Suppressor macrophage (primary cell): ENCODE data around the gene BAIAP3.

Experiments used
- DNase-seq, 4 experiments: peaks; one replicate each; pipeline ENCODE4 v3.0.0-alpha.2; 2020 to 2022

Gene BAIAP3

GRCh38 chr16:1346422-1347285 is 13.2 kb downstream of the BAIAP3 start:
- no peak for DNase-seq

GRCh38 chr16:1347286-1347855 is 13.9 kb downstream of the BAIAP3 start:
- no peak for DNase-seq

GRCh38 chr16:1347962-1348361 is 14.5 kb downstream of the BAIAP3 start:
- no peak for DNase-seq

- DNase-seq, result no peak
These were observed 15.0 kb downstream of the BAIAP3 start for GRCh38 chr16:1348441-1348840.

GRCh38 chr16:1348926-1349325 is 15.5 kb downstream of the BAIAP3 start:
- no peak for DNase-seq

- no peak for DNase-seq
These were observed 15.9 kb downstream of the BAIAP3 start for GRCh38 chr16:1349351-1349750.

GRCh38 chr16:1349951-1350350 is 16.5 kb downstream of the BAIAP3 start:
- no peak for DNase-seq

GRCh38 chr16:1350691-1351090 is 17.2 kb downstream of the BAIAP3 start:
- no peak for DNase-seq

GRCh38 chr16:1351215-1351581 is 17.8 kb downstream of the BAIAP3 start:
- DNase-seq, result peak in 2 of 4 experiments; percentile 37 to 49

- DNase-seq, result peak; percentile 94 to 98 (median 96)
These were observed 18.3 kb downstream of the BAIAP3 start, which contains the start of the genes GNPTG and TSR3 for GRCh38 chr16:1351582-1352362. Gene GNPTG, plus strand, starts transcription at chr16:1351931. Its CDS starts 35 bp downstream, at chr16:1351966. Gene TSR3, minus strand, starts transcription at chr16:1351878. Its CDS starts 74 bp downstream, at chr16:1351804.

GRCh38 chr16:1354815-1355540 is 21.5 kb downstream of the BAIAP3 start:
- no peak for DNase-seq

GRCh38 chr16:1355591-1355990 is 22.1 kb downstream of the BAIAP3 start:
- no peak for DNase-seq

GRCh38 chr16:1356061-1356900 is 22.8 kb downstream of the BAIAP3 start:
- no peak for DNase-seq

- peak; percentile 54 to 76 (median 55) for DNase-seq
These were observed 24.6 kb downstream of the BAIAP3 start for GRCh38 chr16:1357906-1358566.

- no peak for DNase-seq
These were observed 28.4 kb downstream of the BAIAP3 start for GRCh38 chr16:1361685-1362360.

- no peak for DNase-seq
These were observed 29.4 kb downstream of the BAIAP3 start for GRCh38 chr16:1362807-1363206.

- DNase-seq, result peak; percentile 61 to 83 (median 68)
These were observed 30.1 kb downstream of the BAIAP3 start for GRCh38 chr16:1363501-1364041.

- no peak for DNase-seq
These were observed 31.1 kb downstream of the BAIAP3 start for GRCh38 chr16:1364510-1364909.

GRCh38 chr16:1366060-1366711 is 32.7 kb downstream of the BAIAP3 start:
- DNase-seq, result no peak
